ENCODE results near the gene ABI3BP. TPM values are rescaled to one million over a fixed set of nuclear protein-coding genes. Genes with fewer than 3 reads are reported as not detected.

Gene ABI3BP
- total RNA-seq, 1 donor from 2014 or later, result 40.7 TPM

DNA sequence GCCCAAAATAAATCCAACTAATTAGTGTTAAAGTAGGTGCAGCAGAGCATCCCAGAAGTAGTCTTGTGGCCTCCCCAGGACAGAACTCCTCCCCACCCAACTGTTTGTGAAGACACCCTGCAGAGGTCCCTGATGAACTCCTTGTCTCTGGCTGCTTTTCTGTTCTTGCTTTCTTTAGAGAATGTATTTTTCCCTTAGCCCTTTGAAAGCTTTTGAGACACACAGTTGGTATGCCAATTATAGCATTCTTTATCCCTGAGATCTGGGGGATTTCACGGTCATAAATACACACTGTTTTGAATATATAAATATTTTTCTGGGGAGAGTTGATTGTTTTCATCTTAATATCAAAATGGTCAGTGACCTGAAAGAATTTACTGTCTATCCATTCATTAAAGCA, 274.1 kb downstream of the ABI3BP start:
- ATAC-seq, result no peak
- DNase-seq (ENCODE audit: missing footprints), result no peak
- intact Hi-C loops (cut with DNase I), result loop anchor here (5.0 kb wide), 1 partner anchor 33 kb away; no protein-coding TSS in a partner anchor

DNA sequence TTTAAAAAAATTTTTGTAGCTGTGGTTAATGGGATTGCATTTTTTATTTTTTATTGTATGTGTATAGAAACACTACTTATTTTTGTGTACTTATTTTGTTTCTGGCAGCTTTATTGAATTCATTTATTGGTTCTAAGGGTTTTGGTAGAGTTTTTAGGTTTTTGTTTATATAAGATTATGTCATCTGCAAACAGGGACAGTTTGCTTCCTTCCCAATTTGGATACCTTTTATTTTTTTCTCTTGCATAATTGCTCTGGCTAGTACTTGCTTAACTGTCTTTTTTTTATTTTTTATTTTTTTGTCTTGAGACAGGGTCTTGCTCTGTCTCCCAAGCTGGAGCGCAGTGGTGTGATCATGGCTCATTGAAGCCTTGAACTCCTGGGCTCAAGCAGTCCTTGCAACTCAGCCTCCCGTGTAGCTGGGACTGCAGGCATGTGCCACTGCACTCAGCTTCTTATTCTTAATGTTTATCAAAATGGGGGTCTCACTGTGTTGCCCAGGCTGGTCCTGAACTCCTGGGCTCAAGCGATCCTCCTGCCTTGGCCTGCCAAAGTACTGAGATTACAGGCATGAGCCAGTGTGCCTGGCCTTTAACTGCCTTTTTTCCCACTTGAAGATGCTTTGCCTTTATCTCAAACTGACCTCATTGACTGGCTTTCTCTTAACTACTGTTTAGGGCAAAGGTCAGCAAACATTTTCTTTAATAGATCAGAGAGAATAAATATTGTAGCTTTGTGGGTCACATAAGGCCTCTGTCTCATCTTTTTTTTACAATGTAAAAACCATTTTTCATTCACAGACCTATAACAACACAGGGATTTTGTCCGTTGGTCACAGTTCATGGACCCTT, 275.4 kb downstream of the ABI3BP start:
- intact Hi-C loops (cut with DNase I), result loop anchor here (5.0 kb wide), 1 partner anchor 34 kb away; no protein-coding TSS in a partner anchor
- peak; percentile 20 for ATAC-seq
- DNase-seq (ENCODE audit: missing footprints), result no peak

DNA sequence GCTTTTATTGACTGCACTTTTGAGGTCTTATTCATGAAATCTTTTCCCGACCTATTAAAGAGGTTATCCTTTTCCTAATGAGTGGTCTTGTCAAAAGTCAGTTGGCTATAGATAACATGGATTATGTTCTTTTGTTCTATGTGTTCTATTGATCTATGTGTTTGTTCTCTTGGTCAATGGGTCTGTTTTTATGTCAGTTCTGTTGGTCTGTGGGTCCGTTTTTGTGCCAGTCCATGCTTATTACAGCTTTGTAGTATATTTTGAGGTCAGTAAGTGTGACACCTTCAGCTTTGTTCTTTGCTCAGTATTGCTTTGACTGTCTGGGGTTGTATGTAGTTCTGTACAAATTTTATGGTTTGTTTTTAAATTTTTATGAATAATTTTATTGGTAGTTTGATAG, 276.2 kb downstream of the ABI3BP start:
- DNase-seq (ENCODE audit: missing footprints) (no peak), ATAC-seq (no peak)
- intact Hi-C loops (cut with DNase I), result loop anchor here (5.0 kb wide), 1 partner anchor 35 kb away; no protein-coding TSS in a partner anchor

DNA sequence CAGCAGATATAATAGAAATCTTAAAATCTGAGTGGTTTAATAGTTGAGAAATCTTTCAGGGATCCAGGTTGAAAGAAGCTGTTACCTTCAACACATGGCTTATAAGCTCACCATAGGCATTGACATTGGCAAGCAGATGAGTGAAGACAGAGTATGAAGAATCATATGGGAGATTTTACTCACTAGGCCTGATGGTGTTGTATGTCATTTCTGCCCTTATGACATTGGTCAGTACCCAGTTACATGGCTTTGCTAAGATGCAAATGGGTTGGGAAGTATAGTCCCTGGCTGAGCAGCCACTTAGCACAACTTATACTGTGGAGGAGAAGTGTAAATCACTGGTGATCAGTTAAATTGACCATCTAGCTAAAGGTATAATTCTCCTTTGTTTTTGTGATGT, 278.0 kb downstream of the ABI3BP start:
- ATAC-seq (no peak), DNase-seq (ENCODE audit: missing footprints) (no peak)
- intact Hi-C loops (cut with DNase I), result loop anchor here (5.0 kb wide), 1 partner anchor 37 kb away; no protein-coding TSS in a partner anchor

DNA sequence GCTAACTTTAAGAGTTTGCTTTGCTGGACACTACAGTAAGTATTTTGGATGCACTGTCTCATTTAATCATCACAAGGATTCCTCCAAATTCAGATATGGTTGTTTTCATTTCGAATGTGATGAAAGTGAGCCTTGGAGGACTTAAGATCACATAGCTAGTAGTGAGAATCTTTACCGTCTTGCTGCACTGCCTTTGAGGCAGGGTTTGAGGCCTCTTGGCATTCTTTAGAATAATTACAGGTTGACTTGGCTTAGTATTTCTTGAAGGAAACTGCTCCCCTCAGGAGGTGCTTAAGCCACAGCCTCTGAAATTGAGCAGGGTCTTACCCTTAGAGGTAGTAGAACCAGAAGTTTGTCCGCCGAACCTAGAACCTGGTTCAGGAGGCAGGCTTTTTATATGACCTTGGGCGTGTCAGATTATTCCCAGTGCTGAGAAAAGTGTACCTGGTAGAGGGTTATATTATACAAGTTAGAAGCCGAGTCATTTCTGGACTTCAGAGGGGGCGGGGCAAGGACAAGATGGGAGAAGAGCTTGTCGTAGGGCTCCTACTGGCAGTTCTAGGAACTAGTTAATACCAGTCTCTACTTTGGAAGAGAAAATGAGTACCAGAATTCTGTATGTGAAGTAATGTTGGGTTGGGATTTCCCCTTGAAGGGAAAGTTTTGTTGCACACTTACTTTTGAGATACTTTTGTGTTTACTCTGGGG, 282.8 kb downstream of the ABI3BP start:
- ATAC-seq (no peak), DNase-seq (ENCODE audit: missing footprints) (no peak)
- intact Hi-C loops (cut with DNase I), result loop anchor here (5.0 kb wide), 1 partner anchor 308 kb away; the partner anchor contains the start of genes LNP1 and TOMM70

DNA sequence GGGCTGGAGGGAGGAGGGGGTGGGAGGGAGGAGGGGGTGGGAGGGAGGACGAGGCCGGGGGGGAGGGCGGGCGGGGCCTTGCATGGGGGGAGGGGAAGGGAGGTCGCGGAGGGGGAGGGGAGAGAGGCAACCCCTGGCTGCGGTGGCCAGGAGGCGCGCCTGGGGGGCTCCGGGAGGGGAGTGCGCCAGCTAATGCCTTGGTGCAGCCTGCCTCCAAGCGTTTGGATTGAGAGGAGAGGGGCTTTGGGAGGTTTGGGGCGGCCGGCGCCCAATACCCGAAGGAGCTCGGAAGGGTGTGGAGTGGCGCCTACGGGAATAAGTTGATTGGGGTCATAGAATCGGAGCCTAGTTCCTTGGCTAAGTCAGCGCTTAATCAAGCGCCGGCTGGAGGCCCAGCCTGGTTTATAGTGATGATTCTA, 283.4 kb downstream of the ABI3BP start:
- intact Hi-C loops (cut with DNase I), result loop anchor here (5.0 kb wide), 1 partner anchor 308 kb away; the partner anchor contains the start of genes LNP1 and TOMM70
- peak; percentile 8 for ATAC-seq
- peak; percentile 67 for DNase-seq (ENCODE audit: missing footprints)

DNA sequence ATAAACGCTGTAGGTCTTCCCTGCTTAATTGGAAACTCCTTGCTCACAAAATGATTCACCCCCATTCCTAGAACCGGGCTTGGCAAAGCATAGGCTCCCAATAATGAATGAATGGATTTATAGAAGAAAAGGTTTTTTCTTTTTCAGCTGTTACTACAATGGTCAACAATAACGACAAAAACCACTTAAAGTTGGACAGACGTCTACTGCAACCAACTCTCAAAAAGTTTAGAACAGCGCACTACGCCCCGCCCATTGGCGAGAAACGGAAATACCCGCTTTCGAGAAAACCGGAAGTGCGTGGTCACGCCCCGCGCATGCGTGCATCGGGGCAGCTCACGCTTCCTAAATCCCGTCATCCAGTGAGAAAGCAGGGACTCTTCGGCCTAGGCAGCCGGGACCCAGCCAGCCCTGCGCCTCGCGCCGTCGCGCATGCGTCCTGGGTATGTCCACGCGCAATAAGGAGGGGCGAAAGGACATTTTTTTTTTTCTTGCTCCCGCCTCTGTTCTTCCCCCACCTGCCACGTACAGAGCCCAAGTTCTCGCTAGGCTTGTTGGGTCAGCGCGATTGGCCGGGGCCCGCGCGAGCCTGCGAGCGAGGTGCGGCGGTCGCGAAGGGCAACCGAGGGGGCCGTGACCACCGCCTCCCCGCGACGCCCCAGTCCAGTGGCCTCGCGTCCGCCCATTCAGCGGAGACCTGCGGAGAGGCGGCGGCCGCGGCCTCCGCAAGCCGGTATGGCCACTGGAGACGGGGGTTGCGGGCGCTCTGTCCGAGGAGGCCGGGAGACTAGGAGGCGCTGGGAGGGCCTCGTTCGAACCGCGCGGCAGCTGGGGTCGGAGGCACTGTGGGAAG, 284.0 kb downstream of the ABI3BP start, which contains the start of gene TFG:
TSS of gene TFG (plus strand) at position 506 of the 853 bp plus-strand sequence. CDS start 4,192 bp downstream, outside the sequence.
- DNase-seq (ENCODE audit: missing footprints) (peak; percentile 99), ATAC-seq (peak; percentile 99)
- intact Hi-C loops (cut with DNase I), result no loop called here

DNA sequence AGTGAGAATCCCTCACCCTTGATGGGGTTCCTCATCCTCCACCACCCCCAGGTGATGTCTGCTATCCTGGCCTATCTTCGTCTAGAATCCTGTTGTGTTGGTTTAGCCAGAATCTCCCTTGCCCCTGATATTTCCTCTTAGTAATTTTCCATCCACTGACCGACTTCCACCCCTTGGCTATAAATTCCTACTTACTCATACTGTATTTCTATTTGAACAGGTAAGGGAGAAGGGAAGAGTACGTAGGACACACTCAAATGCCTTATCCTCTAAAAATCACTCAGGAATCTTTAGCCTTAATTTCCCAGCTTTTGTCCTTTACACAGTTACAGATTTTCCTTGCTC, 284.6 kb downstream of the ABI3BP start:
- no peak for ATAC-seq
- intact Hi-C loops (cut with DNase I), result no loop called here
- no peak for DNase-seq (ENCODE audit: missing footprints)

DNA sequence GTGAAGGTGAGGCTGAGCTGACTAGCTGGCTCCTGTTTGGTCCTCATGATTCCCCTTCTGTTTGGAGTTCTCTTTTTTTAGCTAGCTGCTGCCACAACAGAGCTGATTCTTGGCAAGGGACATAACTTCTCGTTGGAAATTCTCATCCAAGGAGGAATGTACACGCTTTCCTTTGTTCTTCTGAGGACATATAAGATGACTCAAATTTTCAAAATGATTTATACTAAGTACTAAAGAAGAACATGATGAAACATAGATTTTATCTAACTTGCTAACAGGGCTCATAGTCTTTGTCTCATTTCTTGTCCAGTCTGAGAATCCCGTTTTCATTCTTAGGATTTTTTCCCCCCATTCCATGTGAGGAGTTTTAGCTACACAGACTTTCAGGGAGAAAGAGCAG, 286.9 kb downstream of the ABI3BP start:
- DNase-seq (ENCODE audit: missing footprints), result no peak
- ATAC-seq, result no peak
- intact Hi-C loops (cut with DNase I), result no loop called here

DNA sequence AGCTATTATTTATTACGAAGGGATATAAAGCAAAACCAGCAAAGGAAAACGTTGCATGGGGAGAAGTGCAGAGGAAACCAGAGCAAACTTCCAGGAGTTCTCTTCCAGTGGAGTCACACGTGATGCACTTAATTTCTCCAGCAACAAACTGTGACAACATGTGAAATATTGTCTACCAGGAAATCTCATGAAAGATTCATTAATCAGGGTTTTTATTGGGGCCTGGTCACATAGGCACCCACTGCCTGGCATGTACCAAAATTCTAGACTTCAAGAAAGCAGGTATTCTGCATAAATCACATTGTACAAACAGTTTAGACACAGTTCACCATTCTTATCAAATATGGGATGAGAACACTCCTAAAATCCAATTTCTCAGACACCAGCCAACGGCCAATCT, 289.4 kb downstream of the ABI3BP start:
- no peak for DNase-seq (ENCODE audit: missing footprints)
- intact Hi-C loops (cut with DNase I), result no loop called here
- ATAC-seq, result no peak

DNA sequence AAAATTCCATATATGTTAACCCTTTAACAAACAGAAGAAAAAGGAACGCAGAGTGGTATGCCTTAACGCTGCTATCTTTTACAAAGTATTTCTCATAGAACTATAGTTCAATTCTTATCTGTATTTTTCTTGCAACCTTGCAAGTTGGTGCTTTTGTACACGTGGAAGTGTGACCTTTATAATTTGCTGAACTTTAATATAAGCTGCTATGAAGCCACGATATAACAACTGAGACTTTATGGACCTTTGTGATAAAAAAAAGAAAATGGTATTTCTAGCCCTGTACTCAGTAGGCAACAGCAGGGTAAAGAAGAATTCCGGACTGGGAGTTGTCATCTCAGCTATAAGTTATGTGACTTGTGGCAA, 290.3 kb downstream of the ABI3BP start:
- no peak for DNase-seq (ENCODE audit: missing footprints)
- no peak for ATAC-seq
- intact Hi-C loops (cut with DNase I), result no loop called here

DNA sequence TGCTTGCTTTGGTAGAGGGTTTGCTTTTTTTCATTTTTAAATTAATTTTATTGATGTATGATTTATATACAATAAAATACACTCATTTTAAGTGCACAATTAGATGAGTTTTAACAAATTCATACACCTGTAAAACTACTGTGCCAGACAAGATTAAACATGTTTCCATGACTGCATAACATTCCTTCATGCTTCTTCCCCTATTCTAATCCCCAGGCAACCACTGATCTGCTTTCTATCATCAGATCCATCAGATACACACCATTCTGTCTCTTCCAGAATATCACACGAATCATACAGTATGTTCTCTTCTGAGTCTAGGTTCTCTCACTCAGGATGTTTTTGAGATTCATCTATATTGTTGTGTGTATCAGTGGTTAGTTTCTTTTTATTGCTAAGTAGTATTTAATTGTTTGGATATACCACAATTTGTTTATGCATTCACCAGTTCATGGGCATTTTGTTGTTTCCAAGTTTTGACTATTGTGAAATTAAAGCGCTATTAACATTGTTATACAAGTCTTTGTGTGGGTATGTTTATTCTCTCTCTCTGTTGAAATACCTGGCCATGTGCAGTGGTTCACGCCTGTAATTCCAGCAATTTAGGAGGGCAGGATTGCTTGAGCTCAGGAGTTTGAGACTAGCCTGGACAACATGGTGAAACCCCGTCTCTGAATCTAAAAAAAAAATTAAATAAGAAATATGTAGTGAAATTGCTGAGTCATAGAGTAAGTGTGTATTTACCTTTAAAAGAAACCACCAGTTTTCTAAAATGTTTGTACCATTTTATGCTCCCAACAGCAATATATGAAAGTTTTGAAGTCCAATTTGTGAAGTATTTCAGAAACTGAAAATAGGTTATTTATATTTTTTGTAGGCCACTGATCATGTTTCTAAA, 290.9 kb downstream of the ABI3BP start:
- ATAC-seq (no peak), DNase-seq (ENCODE audit: missing footprints) (no peak)
- intact Hi-C loops (cut with DNase I), result no loop called here

DNA sequence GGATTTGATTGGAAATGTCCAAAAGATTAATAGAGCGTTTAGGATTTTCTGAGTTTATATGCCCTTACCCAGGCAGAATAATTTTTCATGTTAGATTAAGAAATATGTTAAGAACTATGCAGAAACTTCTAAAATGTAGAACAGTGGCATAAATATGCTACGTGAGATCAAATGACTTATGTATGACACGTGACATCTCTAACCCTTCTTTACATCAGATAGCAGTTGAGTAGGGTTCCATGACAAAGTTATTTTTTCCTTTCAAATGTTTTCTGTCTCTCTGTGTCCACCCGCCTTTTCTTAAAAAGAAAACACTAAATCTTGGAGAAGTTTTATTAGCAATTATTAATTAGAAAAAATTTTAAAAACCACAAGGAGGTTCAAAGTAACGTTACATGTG, 292.5 kb downstream of the ABI3BP start:
- DNase-seq (ENCODE audit: missing footprints), result no peak
- ATAC-seq, result no peak
- intact Hi-C loops (cut with DNase I), result no loop called here

All from Right ventricle myocardium inferior (tissue), 1 donor.